ENCODE measurements around the gene ERC1.

Gene ERC1

DNA sequence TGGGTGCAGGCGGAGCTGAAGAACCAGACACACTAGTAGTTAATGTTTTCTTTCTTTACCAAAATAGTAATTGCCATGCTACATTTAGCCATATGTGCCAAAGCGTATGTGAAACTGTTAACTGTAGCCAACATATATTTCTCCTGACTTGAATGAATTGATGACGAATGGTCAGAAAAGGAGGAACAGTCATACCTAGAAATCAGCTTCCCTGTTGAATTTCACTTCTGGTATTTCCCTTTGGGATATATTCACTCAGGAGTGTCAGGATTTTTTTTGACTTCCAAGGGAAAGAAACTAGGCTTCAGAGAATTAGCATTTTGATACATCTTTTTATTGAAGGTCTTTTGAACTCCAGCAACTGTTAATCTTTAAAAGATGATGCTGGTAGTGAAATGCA is 87.0 kb downstream of the ERC1 start:
- no peak overlapping the region for H3K27ac ChIP-seq (ENCODE audit: poor library complexity, severe bottlenecking)
- TF ChIP-seq, protein P1, sequence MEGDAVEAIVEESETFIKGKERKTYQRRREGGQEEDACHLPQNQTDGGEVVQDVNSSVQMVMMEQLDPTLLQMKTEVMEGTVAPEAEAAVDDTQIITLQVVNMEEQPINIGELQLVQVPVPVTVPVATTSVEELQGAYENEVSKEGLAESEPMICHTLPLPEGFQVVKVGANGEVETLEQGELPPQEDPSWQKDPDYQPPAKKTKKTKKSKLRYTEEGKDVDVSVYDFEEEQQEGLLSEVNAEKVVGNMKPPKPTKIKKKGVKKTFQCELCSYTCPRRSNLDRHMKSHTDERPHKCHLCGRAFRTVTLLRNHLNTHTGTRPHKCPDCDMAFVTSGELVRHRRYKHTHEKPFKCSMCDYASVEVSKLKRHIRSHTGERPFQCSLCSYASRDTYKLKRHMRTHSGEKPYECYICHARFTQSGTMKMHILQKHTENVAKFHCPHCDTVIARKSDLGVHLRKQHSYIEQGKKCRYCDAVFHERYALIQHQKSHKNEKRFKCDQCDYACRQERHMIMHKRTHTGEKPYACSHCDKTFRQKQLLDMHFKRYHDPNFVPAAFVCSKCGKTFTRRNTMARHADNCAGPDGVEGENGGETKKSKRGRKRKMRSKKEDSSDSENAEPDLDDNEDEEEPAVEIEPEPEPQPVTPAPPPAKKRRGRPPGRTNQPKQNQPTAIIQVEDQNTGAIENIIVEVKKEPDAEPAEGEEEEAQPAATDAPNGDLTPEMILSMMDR (IDR thresholded peaks at IDR 0.05; ENCODE audit: poor library complexity, severe bottlenecking): no peak
- H3K27me3 ChIP-seq (ENCODE audit: insufficient read depth, poor library complexity, severe bottlenecking): no peaks in the 10 kb centered on the region
- ATAC-seq (ENCODE audit: low read depth) (no peak), DNase-seq (ENCODE audit: low spot score) (no peak)
- H3K36me3 ChIP-seq (ENCODE audit: low read depth): peaks cover 4% of the 10 kb centered on the region
- no peak overlapping the region for H3K4me3 ChIP-seq (ENCODE audit: severe bottlenecking)
- peaks cover 3% of the 10 kb centered on the region for H3K4me1 ChIP-seq (ENCODE audit: insufficient read depth, poor library complexity, severe bottlenecking)
- H3K9me3 ChIP-seq (ENCODE audit: severe bottlenecking): no peaks in the 10 kb centered on the region

DNA sequence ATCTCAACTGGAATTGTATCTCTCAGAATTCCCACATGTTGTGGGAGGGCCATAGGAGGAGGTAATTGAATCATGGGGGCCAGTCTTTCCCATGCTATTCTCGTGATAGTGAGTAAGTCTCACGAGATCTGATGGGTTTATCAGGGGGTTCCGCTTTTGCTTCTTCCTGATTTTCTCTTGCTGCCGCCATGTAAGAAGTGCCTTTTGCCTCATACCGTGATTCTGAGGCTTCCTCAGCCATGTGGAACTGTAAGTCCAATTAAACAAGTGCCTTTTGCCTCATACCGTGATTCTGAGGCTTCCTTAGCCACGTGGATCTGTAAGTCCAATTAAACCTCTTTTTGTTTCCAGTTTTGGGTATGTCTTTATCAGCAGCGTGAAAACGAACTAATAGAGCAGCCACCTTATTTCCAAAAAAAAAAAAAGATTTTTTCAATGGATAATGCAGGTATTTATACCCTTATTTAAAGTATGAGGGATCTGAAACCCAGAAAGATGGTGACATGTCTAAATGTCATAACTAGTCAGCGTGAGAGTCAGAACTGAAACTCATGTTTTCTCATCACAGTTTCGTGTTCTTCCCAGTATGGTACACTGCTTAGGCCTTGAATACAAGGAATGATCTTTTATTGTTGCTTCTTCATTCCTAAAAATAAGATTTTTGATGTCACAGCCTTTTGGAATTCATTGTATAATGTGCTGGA is 89.6 kb downstream of the ERC1 start:
- H3K4me1 ChIP-seq (ENCODE audit: insufficient read depth, poor library complexity, severe bottlenecking): peaks cover 8% of the 10 kb centered on the region
- peaks cover 14% of the 10 kb centered on the region for H3K36me3 ChIP-seq (ENCODE audit: low read depth)
- no peak overlapping the region for H3K27ac ChIP-seq (ENCODE audit: poor library complexity, severe bottlenecking)
- no peak overlapping the region for H3K4me3 ChIP-seq (ENCODE audit: severe bottlenecking)
- no peaks in the 10 kb centered on the region for H3K9me3 ChIP-seq (ENCODE audit: severe bottlenecking)
- TF ChIP-seq, protein P1 (IDR thresholded peaks at IDR 0.05; ENCODE audit: poor library complexity, severe bottlenecking): no peak
- H3K27me3 ChIP-seq (ENCODE audit: insufficient read depth, poor library complexity, severe bottlenecking): no peaks in the 10 kb centered on the region
- ATAC-seq (ENCODE audit: low read depth) (no peak), DNase-seq (ENCODE audit: low spot score) (no peak)

GRCh38 chr12:1083151-1083888 is 92.3 kb downstream of the ERC1 start:
- ATAC-seq (ENCODE audit: low read depth): peak; percentile 53
- H3K9me3 ChIP-seq (ENCODE audit: severe bottlenecking): no peaks in the 10 kb centered on the region

DNA sequence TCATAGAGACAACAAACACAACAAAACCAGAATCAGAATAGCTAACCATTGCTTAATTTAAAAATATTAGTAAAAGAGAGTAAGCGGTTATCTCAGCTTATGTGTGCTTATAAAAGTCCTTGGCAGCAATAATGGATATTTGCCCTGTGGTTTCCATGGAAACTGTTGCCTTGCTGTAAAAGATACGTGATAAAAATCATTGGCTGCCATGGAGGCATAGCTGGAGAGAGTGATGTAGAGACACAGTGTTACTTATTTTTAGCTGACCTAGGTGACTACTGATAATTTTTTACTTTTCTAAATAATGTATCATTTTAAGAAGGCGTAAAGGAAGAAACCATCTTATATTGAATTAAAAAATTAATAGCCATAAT is 92.9 kb downstream of the ERC1 start:
- Histone ChIP-seq H3K9me3 (ENCODE audit: severe bottlenecking) (no peaks in the 10 kb centered on the region), H3K4me1 (ENCODE audit: insufficient read depth, poor library complexity, severe bottlenecking) (peaks cover 8% of the 10 kb centered on the region), H3K27ac (ENCODE audit: poor library complexity, severe bottlenecking) (peak overlapping the region; percentile 21), H3K27me3 (ENCODE audit: insufficient read depth, poor library complexity, severe bottlenecking) (no peaks in the 10 kb centered on the region), H3K4me3 (ENCODE audit: severe bottlenecking) (no peak overlapping the region), H3K36me3 (ENCODE audit: low read depth) (peaks cover 14% of the 10 kb centered on the region)
- TF ChIP-seq, protein P1 (IDR thresholded peaks at IDR 0.05; ENCODE audit: poor library complexity, severe bottlenecking): no peak
- ATAC-seq (ENCODE audit: low read depth) (peak; percentile 19; the same call in 1 of the 3 replicates), DNase-seq (ENCODE audit: low spot score) (no peak)

More at GRCh38 chr12:1083151-1083888, 92.3 kb downstream of the ERC1 start:
- H3K4me3 ChIP-seq (ENCODE audit: severe bottlenecking): no peak overlapping the region
- H3K27ac ChIP-seq (ENCODE audit: poor library complexity, severe bottlenecking): peak overlapping the region; percentile 21
- TF ChIP-seq, protein P1 (IDR thresholded peaks at IDR 0.05; ENCODE audit: poor library complexity, severe bottlenecking): no peak
- H3K27me3 ChIP-seq (ENCODE audit: insufficient read depth, poor library complexity, severe bottlenecking): no peaks in the 10 kb centered on the region
- H3K36me3 ChIP-seq (ENCODE audit: low read depth): peaks cover 14% of the 10 kb centered on the region
- no peak for DNase-seq (ENCODE audit: low spot score)
- H3K4me1 ChIP-seq (ENCODE audit: insufficient read depth, poor library complexity, severe bottlenecking): peaks cover 8% of the 10 kb centered on the region

- no peaks in the 10 kb centered on the region for H3K9me3 ChIP-seq (ENCODE audit: severe bottlenecking)
- no peaks in the 10 kb centered on the region for H3K4me1 ChIP-seq (ENCODE audit: insufficient read depth, poor library complexity, severe bottlenecking)
- DNase-seq (ENCODE audit: low spot score): no peak
- peak; percentile 50 for ATAC-seq (ENCODE audit: low read depth)
- H3K27me3 ChIP-seq (ENCODE audit: insufficient read depth, poor library complexity, severe bottlenecking): no peaks in the 10 kb centered on the region
- H3K27ac ChIP-seq (ENCODE audit: poor library complexity, severe bottlenecking): peak overlapping the region; percentile 12
- TF ChIP-seq, protein P1 (IDR thresholded peaks at IDR 0.05; ENCODE audit: poor library complexity, severe bottlenecking): no peak
- H3K36me3 ChIP-seq (ENCODE audit: low read depth): no peaks in the 10 kb centered on the region
- no peak overlapping the region for H3K4me3 ChIP-seq (ENCODE audit: severe bottlenecking)
These were observed 100.3 kb downstream of the ERC1 start for GRCh38 chr12:1091350-1091749.

All from RWPE2 (cell line).